HG02973 (cell line): ENCODE data around the gene DYNLT4.
"Not testable (repeated sequence)": the region's sequence is repeated elsewhere in the genome, so short reads cannot be mapped to it uniquely, and the experiment has no call there.

Experiments used
- ATAC-seq: cut with Tn5 transposase; IDR thresholded peaks from one replicate; pipeline ENCODE4 v1.9.1; 2021; ENCODE audit warnings: moderate library complexity; ENCODE audit not compliant: unreplicated experiment

DYNLT4 gene

GRCh38 chr1:44829506-44830384, 22.6 kb upstream of the DYNLT4 start:
- no peak for ATAC-seq

- ATAC-seq: no peak
Observed at GRCh38 chr1:44828841-44829440, 21.8 kb upstream of the DYNLT4 start.

GRCh38 chr1:44828003-44828651, 21.0 kb upstream of the DYNLT4 start:
- ATAC-seq: no peak

GRCh38 chr1:44827197-44828002, 20.2 kb upstream of the DYNLT4 start:
- ATAC-seq: no peak

- ATAC-seq: no peak
Observed at GRCh38 chr1:44826375-44827196, 19.4 kb upstream of the DYNLT4 start.

GRCh38 chr1:44824392-44824791, 17.2 kb upstream of the DYNLT4 start:
- ATAC-seq: not testable (repeated sequence)

GRCh38 chr1:44822981-44823451, 15.9 kb upstream of the DYNLT4 start:
- no peak for ATAC-seq

GRCh38 chr1:44822131-44822701, 15.1 kb upstream of the DYNLT4 start:
- no peak for ATAC-seq

- ATAC-seq: no peak
Observed at GRCh38 chr1:44821240-44821715, 14.1 kb upstream of the DYNLT4 start.

GRCh38 chr1:44820328-44821239, 13.4 kb upstream of the DYNLT4 start:
- no peak for ATAC-seq

- ATAC-seq: peak; percentile 76
Observed at GRCh38 chr1:44819608-44820327, 12.6 kb upstream of the DYNLT4 start.

GRCh38 chr1:44819196-44819607, 12.1 kb upstream of the DYNLT4 start:
- ATAC-seq: no peak

- ATAC-seq: no peak
Observed at GRCh38 chr1:44817771-44818495, 10.8 kb upstream of the DYNLT4 start.

GRCh38 chr1:44817307-44817706, 10.2 kb upstream of the DYNLT4 start:
- no peak for ATAC-seq

GRCh38 chr1:44815926-44816325, 8.8 kb upstream of the DYNLT4 start:
- ATAC-seq: not testable (repeated sequence)

GRCh38 chr1:44812822-44813543, 5.8 kb upstream of the DYNLT4 start:
- ATAC-seq: no peak

GRCh38 chr1:44811234-44811633, 4.1 kb upstream of the DYNLT4 start:
- no peak for ATAC-seq
